GM23248 (cell line): ENCODE results near the gene TBCK.

Experiments
- EZH2 ChIP-seq: fragments of 200-600 bp; sonication (generic); IDR thresholded peaks from 2 replicates; pipeline ENCODE4 v1.6.1; 2018; ENCODE audit warnings: antibody characterized with exemption, mild to moderate bottlenecking; ENCODE audit not compliant: insufficient read depth, poor library complexity, severe bottlenecking
- EZH2phosphoT487 ChIP-seq: fragments of 200-600 bp; sonication (generic); IDR thresholded peaks from 2 replicates; pipeline ENCODE4 v1.6.1; 2018; ENCODE audit warnings: antibody characterized with exemption, moderate library complexity, mild to moderate bottlenecking, low read depth; ENCODE audit not compliant: insufficient read depth

- TF ChIP-seq EZH2 (no peak), EZH2phosphoT487 (no peak)
Measured at GRCh38 chr4:106090826-106091225, 225.2 kb downstream of the TBCK start.
